Measurements from ENCODE around the gene ARPC5.

GRCh38 chr1:183675381-183675780 is 39.8 kb upstream of the ARPC5 start:
- TF ChIP-seq MYC (IDR thresholded peaks at IDR 0.05; ENCODE audit: insufficient read depth, insufficient read length, insufficient replicate concordance, low read length, severe bottlenecking) (no peak), TCF12 (IDR thresholded peaks at IDR 0.05; ENCODE audit: low read depth, low read length) (no peak), BHLHE40 (IDR thresholded peaks at IDR 0.05; ENCODE audit: borderline replicate concordance in 1 of 2, low read depth in 2 of 2, low read length in 1 of 2) (no peak), ZNF274 (IDR thresholded peaks at IDR 0.05; ENCODE audit: insufficient read depth, insufficient read length) (no peak), REST (IDR thresholded peaks at IDR 0.05; ENCODE audit: low read depth, low read length) (no peak)

Data from GM12878 (cell line).